Measurements from ENCODE around the gene SSH3.

DNA sequence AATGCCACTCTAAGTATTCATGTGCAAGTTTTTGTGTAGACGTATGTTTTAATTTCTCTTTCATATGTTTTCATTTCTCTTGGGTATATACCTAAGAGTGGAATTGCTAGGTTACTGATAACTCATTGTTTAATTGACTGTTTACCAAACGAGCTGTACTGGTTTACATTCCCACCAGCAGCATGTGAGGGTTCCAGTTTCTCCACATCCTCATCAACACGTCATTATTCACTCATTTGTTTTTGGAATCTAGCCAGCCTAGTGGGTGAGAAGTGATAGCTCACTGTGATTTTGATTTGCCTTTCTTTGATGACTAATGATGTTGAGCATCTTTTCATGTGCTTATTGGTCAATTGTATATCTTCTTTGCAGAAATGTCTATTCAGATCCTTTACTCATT, 10.2 kb upstream of the SSH3 start:
- TF ChIP-seq, protein P1, sequence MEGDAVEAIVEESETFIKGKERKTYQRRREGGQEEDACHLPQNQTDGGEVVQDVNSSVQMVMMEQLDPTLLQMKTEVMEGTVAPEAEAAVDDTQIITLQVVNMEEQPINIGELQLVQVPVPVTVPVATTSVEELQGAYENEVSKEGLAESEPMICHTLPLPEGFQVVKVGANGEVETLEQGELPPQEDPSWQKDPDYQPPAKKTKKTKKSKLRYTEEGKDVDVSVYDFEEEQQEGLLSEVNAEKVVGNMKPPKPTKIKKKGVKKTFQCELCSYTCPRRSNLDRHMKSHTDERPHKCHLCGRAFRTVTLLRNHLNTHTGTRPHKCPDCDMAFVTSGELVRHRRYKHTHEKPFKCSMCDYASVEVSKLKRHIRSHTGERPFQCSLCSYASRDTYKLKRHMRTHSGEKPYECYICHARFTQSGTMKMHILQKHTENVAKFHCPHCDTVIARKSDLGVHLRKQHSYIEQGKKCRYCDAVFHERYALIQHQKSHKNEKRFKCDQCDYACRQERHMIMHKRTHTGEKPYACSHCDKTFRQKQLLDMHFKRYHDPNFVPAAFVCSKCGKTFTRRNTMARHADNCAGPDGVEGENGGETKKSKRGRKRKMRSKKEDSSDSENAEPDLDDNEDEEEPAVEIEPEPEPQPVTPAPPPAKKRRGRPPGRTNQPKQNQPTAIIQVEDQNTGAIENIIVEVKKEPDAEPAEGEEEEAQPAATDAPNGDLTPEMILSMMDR (IDR thresholded peaks at IDR 0.05; ENCODE audit: control extremely low read depth in 1 of 3, insufficient read depth in 1 of 3, low read depth in 1 of 3, low read length in 3 of 3), result no peak
- TF ChIP-seq POLR2A (IDR thresholded peaks at IDR 0.05; ENCODE audit: control extremely low read depth in 1 of 2, low read depth in 2 of 2, low read length in 2 of 2) (no peak), CEBPB (IDR thresholded peaks at IDR 0.05; ENCODE audit: low read depth, low read length) (no peak), POLR2AphosphoS5 (IDR thresholded peaks at IDR 0.05; ENCODE audit: low read depth, low read length) (no peak), YY1 (IDR thresholded peaks at IDR 0.05; ENCODE audit: low read depth, low read length) (no peak), MAFK (IDR thresholded peaks at IDR 0.05; ENCODE audit: low read depth, low read length) (no peak), EP300 (IDR thresholded peaks at IDR 0.05; ENCODE audit: borderline replicate concordance in 1 of 2, low read depth in 2 of 2, low read length in 2 of 2) (no peak), TAF1 (IDR thresholded peaks at IDR 0.05; ENCODE audit: low read depth, low read length) (no peak), NRF1 (IDR thresholded peaks at IDR 0.05; ENCODE audit: low read depth, low read length) (no peak), EGR1 (IDR thresholded peaks at IDR 0.05; ENCODE audit: borderline replicate concordance, low read depth, low read length) (no peak), JUN (IDR thresholded peaks at IDR 0.05; ENCODE audit: low read depth, low read length) (no peak)
